Kidney epithelial cell (primary cell): Measurements from ENCODE around the gene LRRTM2. TPM values are rescaled to one million over a fixed set of nuclear protein-coding genes. Genes with fewer than 3 reads are reported as not detected.
A peak's percentile ranks its signal among the peaks of the same experiment; 100 is the strongest.
"Not testable (repeated sequence)": the region's sequence is repeated elsewhere in the genome, so short reads cannot be mapped to it uniquely, and the experiment has no call there.

Source experiments
- DNase-seq: peaks from one replicate; pipeline ENCODE4 v3.0.0-alpha.2; 2010; ENCODE audit warnings: low read depth
- H3K27me3 ChIP-seq: 2 replicates; pipeline ENCODE4 v1.6.0; 2011; ENCODE audit warnings: low read length; ENCODE audit not compliant: control insufficient read depth, insufficient read depth
- H3K36me3 ChIP-seq: 2 replicates; pipeline ENCODE4 v1.5.1; 2011; ENCODE audit warnings: low read length; ENCODE audit not compliant: control insufficient read depth, insufficient read depth
- H3K4me3 ChIP-seq: 2 replicates; pipeline ENCODE4 v1.5.1; 2011; ENCODE audit warnings: low read depth, mild to moderate bottlenecking, control low read depth, low read length
- total RNA-seq: library from RNA; depleted of rRNA; stranded (reverse); fragments of >200 nt; gene quantifications from 2 replicates; pipeline ENCODE4 v1.2.3, GENCODE V29; 2015
- TF ChIP-seq, protein P1 (sequence below): IDR thresholded peaks from 2 replicates; pipeline ENCODE4 v1.5.1; 2011; ENCODE audit warnings: mild to moderate bottlenecking, moderate library complexity, low read length, control low read depth, inconsistent platforms; ENCODE audit not compliant: insufficient read depth, poor library complexity, severe bottlenecking

Gene LRRTM2, protein sequence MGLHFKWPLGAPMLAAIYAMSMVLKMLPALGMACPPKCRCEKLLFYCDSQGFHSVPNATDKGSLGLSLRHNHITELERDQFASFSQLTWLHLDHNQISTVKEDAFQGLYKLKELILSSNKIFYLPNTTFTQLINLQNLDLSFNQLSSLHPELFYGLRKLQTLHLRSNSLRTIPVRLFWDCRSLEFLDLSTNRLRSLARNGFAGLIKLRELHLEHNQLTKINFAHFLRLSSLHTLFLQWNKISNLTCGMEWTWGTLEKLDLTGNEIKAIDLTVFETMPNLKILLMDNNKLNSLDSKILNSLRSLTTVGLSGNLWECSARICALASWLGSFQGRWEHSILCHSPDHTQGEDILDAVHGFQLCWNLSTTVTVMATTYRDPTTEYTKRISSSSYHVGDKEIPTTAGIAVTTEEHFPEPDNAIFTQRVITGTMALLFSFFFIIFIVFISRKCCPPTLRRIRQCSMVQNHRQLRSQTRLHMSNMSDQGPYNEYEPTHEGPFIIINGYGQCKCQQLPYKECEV
- total RNA-seq = 0.25 TPM in 1 of 2 replicates, not detected in the other

DNA sequence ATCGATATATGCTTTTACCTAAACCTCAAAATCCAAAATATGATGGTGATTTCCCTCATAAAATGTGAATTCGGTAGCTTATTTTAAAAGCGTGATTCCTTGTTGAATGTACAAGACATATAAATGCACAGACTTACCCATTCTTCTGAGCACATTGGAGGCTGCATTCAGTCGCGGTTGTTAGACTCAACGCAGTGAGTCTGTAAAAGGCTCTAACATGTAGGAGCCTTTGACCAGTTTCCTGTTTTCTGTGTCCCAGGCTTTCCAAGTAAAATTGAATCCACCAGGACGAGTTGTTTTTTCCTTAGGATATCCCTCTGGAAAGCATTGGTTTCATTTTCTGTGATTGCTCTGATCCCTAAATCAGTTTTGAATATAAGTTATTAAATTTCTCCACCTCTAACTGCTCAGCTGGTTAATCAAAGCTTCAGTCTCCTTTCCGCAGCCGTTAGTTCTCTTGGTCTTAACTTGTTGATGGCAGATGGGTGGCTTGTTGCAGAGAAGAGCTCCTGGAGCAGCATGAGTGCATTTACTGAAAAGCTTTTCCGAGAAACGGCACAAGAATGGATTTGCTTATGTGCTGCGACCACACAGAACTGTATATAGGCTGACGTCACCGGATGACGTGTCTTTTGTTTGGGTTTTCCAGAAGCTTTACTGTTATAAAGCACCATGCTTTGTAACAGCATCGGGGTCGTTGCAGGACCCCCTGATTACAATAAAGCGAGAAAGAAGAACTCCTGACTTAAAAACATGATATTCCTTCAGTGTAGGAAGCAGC, at the start of gene LRRTM2:
Gene LRRTM2 (minus strand): TSS at position 565 of the 781 bp plus-strand sequence. CDS start 424 bp downstream, at position 141.
- peak within 1 kb of the TSS; percentile 21 for H3K4me3 ChIP-seq
- TF ChIP-seq, protein P1, sequence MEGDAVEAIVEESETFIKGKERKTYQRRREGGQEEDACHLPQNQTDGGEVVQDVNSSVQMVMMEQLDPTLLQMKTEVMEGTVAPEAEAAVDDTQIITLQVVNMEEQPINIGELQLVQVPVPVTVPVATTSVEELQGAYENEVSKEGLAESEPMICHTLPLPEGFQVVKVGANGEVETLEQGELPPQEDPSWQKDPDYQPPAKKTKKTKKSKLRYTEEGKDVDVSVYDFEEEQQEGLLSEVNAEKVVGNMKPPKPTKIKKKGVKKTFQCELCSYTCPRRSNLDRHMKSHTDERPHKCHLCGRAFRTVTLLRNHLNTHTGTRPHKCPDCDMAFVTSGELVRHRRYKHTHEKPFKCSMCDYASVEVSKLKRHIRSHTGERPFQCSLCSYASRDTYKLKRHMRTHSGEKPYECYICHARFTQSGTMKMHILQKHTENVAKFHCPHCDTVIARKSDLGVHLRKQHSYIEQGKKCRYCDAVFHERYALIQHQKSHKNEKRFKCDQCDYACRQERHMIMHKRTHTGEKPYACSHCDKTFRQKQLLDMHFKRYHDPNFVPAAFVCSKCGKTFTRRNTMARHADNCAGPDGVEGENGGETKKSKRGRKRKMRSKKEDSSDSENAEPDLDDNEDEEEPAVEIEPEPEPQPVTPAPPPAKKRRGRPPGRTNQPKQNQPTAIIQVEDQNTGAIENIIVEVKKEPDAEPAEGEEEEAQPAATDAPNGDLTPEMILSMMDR = no peak
- DNase-seq = peak; percentile 56
- no peaks in the 10 kb centered on the region for H3K27me3 ChIP-seq
- no peaks in the 10 kb centered on the region for H3K36me3 ChIP-seq

DNA sequence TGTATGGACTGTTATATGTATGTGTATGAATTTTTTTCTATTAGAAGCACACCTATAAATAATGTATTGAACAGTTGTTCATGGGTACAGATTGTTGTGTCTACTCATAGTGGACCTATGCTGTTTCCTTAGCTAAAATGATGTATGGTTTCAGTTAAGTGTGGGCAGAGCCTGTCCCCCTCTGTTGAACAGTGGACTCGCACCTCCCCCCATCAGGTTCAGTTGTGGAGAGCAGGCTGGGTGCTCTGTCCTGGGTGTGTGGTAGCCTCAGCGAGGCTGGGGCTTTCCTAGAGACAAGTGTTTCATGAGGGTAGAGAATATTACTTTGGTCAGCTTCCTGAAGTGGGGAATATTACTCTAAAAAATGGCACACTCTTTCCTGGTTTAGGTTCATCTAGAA, 47.4 kb upstream of the LRRTM2 start:
- Histone ChIP-seq H3K36me3 (peaks cover 2% of the 10 kb centered on the region), H3K4me3 (no peak overlapping the region), H3K27me3 (no peaks in the 10 kb centered on the region)
- DNase-seq = no peak
- TF ChIP-seq, protein P1 = no peak

DNA sequence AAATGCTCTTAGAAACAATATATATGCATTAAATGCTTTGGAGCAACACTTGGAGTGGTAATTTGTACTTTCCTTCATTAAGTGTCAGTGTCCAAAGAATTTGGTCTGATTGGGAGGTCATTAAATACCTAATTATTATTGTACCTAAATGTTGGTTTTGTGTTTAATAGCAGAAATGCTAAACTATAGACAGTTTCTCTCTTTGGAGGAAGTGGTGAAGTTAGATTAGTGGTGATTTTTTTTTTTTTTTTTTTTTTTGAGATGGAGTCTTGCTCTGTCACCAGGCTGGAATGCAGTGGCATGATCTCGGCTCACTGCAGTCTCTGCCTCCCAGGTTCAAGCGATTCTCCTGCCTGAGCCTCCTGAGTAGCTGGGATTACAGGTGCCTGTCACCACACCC, 46.2 kb upstream of the LRRTM2 start:
- H3K4me3 ChIP-seq, H3K36me3 ChIP-seq, DNase-seq, H3K27me3 ChIP-seq: not testable (repeated sequence)

DNA sequence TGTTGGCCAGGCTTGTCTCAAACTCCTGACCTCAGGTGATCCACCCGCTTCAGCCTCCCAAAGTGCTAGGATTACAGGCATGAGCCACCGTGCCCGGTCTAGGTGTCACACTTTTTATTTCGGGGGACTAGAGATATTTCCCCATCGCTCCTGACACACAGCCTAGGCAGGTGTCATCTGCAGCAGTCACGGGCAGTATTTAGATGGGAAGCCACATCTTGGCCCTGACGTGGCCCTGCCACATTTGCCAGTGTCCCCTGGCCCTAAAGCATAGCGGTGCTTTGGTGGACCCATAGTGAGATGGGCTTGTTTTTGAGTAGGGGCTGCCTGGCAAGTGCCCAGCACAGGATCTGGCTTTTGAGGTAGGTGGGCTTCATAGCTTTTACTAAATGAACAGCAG, 45.0 kb upstream of the LRRTM2 start:
- H3K27me3 ChIP-seq = no peaks in the 10 kb centered on the region
- TF ChIP-seq, protein P1 = no peak

DNA sequence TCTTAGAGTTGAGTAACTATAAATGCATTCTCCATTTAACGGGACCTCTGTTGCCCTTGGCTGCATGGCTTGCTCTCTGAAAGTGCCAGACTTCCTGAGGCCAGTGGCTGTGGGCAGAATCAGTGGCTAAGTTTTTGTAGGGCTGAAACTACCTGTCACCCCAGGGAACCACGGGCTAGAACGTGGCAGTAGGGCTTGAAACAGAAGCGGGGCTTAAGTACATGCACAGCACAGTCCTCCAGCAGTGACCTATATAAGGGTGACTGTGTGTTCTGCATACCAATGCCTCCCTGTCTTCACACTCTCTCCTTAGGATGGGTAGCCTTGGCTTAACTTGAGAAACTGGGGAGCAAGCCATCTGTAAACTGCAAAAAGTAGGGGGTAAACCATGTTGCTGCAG, 43.6 kb upstream of the LRRTM2 start:
- Histone ChIP-seq H3K27me3 (no peaks in the 10 kb centered on the region), H3K36me3 (peaks cover 1% of the 10 kb centered on the region), H3K4me3 (no peak overlapping the region)
- DNase-seq = no peak
- TF ChIP-seq, protein P1 = no peak

More for the DNA sequence above, 45.0 kb upstream of the LRRTM2 start:
- Histone ChIP-seq H3K4me3 (no peak overlapping the region), H3K36me3 (peaks cover 2% of the 10 kb centered on the region)
- no peak for DNase-seq

DNA sequence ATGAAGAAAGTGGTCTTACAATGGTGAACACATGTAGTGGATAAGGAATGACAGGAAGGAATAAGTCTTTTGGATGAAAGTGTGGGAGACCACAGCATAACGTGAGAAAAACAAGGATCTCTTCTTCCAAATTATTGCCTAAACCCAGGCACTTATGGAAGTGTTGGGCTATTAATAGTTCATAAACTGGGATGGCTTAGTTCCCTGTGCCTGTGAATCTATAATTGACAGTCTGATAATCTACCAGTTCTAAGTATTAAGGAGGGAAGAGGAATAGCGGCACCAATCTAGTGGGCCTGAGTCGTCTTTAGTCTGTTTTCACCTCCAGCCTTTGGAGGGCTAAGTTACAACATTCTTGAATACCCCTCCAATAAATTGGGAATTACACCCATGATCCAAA, 39.2 kb upstream of the LRRTM2 start:
- H3K27me3 ChIP-seq = no peaks in the 10 kb centered on the region
- no peaks in the 10 kb centered on the region for H3K36me3 ChIP-seq
- H3K4me3 ChIP-seq = no peak overlapping the region
- DNase-seq = no peak
- TF ChIP-seq, protein P1 = no peak
